ENCODE measurements around the gene ZDHHC20. TPM values are rescaled to one million over a fixed set of nuclear protein-coding genes. Genes with fewer than 3 reads are reported as not detected.

Gene ZDHHC20
- polyA plus RNA-seq, 1 of the 3 experiments (the other 2 are of a cell fraction), result 8.7 TPM

DNA sequence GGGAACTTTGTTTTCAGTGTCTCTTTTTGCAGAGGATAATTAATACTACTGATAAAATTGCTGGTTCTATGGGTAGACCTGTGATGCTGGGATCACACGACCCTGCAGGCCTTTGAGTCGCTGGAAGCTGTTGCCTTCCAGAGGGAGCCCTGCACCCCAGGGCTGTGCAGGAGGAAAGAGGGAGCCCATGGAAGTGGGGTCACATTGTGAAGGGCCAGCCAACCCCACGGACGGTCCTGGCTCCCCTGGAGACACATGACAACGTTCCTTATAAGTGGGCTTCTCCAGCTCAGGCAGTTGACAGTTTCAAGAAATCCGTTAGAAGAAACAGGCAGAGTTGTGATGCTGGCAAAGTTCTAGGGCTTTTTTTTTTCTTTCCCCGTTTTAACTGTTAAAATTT is 98.0 kb downstream of the ZDHHC20 start:
- no peaks in the 10 kb centered on the region for H3K9me2 ChIP-seq
- H3K4me1 ChIP-seq (ENCODE audit: control insufficient read depth in 1 of 2, insufficient read depth in 2 of 2, low read depth in 1 of 2, low read length in 1 of 2), result no peaks in the 10 kb centered on the region
- no peak overlapping the region for H3K4me2 ChIP-seq
- H3K9me3 ChIP-seq, result no peaks in the 10 kb centered on the region
- H3F3A ChIP-seq (replicated peaks; ENCODE audit: insufficient read depth), result no peaks in the 10 kb centered on the region
- H3K9ac ChIP-seq, result no peak overlapping the region
- no peak for TF ChIP-seq NRF1 (IDR thresholded peaks at IDR 0.05; ENCODE audit: low read depth, low read length)
- TF ChIP-seq RCOR1 (IDR thresholded peaks at IDR 0.05; ENCODE audit: low read length), result no peak
- 7% methylated on average over 6 of the region's 7 CpGs for WGBS (ENCODE audit: low lambda C conversion rate)
- POLR2A ChIA-PET, result no interaction called here
- H3K36me3 ChIP-seq (replicated peaks in 1 of 2; ENCODE audit: control insufficient read depth in 1 of 2, insufficient read depth in 2 of 2, low read length in 1 of 2), result no peaks in the 10 kb centered on the region
- H3K27ac ChIP-seq (ENCODE audit: low read depth in 2 of 2, low read length in 1 of 2), result no peak overlapping the region
- H3K79me2 ChIP-seq (ENCODE audit: insufficient read depth), result no peaks in the 10 kb centered on the region
- H4K20me1 ChIP-seq (ENCODE audit: insufficient read depth), result no peaks in the 10 kb centered on the region
- H3K4me3 ChIP-seq (ENCODE audit: low read depth in 2 of 2, low read length in 1 of 2), result no peak overlapping the region
- CTCF ChIA-PET, result no interaction called here
- H3K27me3 ChIP-seq (ENCODE audit: insufficient read depth), result no peaks in the 10 kb centered on the region; the same call in 1 of the 2 replicates
- H2AFZ ChIP-seq (ENCODE audit: low read depth), result no peak overlapping the region
- DNase-seq, result no peak

DNA sequence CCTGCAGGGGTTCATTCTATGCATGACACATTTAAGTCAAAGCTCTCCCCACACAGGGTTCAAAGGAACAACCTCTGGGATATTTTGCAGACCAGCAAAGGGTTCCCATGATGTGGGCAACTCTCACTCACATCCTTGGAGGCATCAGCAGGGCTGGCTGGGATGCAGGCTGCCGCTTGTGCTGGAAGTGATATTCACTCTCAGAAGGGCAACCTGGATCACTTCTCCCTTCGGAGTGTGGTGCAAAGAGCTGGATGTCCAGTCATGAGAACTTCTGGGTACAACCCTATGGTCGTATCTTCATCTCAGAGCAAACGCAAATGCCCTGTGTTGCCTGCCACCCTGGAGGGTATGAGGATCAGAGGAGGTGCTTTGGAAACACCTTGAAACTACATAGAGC is 98.6 kb downstream of the ZDHHC20 start:
- no peak overlapping the region for H3K4me2 ChIP-seq
- no peaks in the 10 kb centered on the region for H3K36me3 ChIP-seq (replicated peaks in 1 of 2; ENCODE audit: control insufficient read depth in 1 of 2, insufficient read depth in 2 of 2, low read length in 1 of 2)
- no peak overlapping the region for H2AFZ ChIP-seq (ENCODE audit: low read depth)
- H3K4me3 ChIP-seq (ENCODE audit: low read depth in 2 of 2, low read length in 1 of 2), result no peak overlapping the region
- H3K9me3 ChIP-seq, result no peaks in the 10 kb centered on the region
- H3K9ac ChIP-seq, result no peak overlapping the region
- H3K4me1 ChIP-seq (ENCODE audit: control insufficient read depth in 1 of 2, insufficient read depth in 2 of 2, low read depth in 1 of 2, low read length in 1 of 2), result no peaks in the 10 kb centered on the region
- H3K79me2 ChIP-seq (ENCODE audit: insufficient read depth), result no peaks in the 10 kb centered on the region
- TF ChIP-seq EZH2phosphoT487 (IDR thresholded peaks at IDR 0.05; ENCODE audit: borderline replicate concordance, low read depth) (no peak), TCF12 (IDR thresholded peaks at IDR 0.05) (no peak), MXI1 (IDR thresholded peaks at IDR 0.05; ENCODE audit: low read depth, low read length) (no peak), FOXJ3 (CRISPR knock-in tag; IDR thresholded peaks at IDR 0.05) (no peak), MEF2A (IDR thresholded peaks at IDR 0.05; ENCODE audit: borderline replicate concordance, low read depth) (no peak), RXRA (IDR thresholded peaks at IDR 0.05; ENCODE audit: borderline replicate concordance, low read depth) (no peak), EP300 (IDR thresholded peaks at IDR 0.05; ENCODE audit: borderline replicate concordance in 1 of 2, low read depth in 1 of 2, low read length in 1 of 2) (no peak), YY1 (IDR thresholded peaks at IDR 0.05; ENCODE audit: low read depth) (no peak), IRF3 (IDR thresholded peaks at IDR 0.05; ENCODE audit: low read depth, low read length) (no peak), FOXM1 (IDR thresholded peaks at IDR 0.05; ENCODE audit: low read depth) (no peak), CHD2 (IDR thresholded peaks at IDR 0.05; ENCODE audit: low read length, partially characterized antibody) (no peak), POLR2AphosphoS5 (IDR thresholded peaks at IDR 0.05; ENCODE audit: low read depth, low read length) (no peak), FOSL2 (IDR thresholded peaks at IDR 0.05; ENCODE audit: borderline replicate concordance, low read depth) (no peak), RFX5 (IDR thresholded peaks at IDR 0.05; ENCODE audit: low read length) (no peak), NRF1 (IDR thresholded peaks at IDR 0.05; ENCODE audit: low read depth, low read length) (no peak), RCOR1 (IDR thresholded peaks at IDR 0.05; ENCODE audit: low read length) (no peak), SMC3 (IDR thresholded peaks at IDR 0.05; ENCODE audit: low read depth, low read length) (no peak)
- TF ChIP-seq, protein P1, sequence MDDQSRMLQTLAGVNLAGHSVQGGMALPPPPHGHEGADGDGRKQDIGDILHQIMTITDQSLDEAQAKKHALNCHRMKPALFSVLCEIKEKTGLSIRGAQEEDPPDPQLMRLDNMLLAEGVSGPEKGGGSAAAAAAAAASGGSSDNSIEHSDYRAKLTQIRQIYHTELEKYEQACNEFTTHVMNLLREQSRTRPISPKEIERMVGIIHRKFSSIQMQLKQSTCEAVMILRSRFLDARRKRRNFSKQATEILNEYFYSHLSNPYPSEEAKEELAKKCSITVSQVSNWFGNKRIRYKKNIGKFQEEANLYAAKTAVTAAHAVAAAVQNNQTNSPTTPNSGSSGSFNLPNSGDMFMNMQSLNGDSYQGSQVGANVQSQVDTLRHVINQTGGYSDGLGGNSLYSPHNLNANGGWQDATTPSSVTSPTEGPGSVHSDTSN (IDR thresholded peaks at IDR 0.05), result no peak
- TF ChIP-seq, protein P2, sequence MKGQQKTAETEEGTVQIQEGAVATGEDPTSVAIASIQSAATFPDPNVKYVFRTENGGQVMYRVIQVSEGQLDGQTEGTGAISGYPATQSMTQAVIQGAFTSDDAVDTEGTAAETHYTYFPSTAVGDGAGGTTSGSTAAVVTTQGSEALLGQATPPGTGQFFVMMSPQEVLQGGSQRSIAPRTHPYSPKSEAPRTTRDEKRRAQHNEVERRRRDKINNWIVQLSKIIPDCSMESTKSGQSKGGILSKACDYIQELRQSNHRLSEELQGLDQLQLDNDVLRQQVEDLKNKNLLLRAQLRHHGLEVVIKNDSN (IDR thresholded peaks at IDR 0.05; ENCODE audit: borderline replicate concordance, low read depth), result no peak
- TF ChIP-seq, protein P3, sequence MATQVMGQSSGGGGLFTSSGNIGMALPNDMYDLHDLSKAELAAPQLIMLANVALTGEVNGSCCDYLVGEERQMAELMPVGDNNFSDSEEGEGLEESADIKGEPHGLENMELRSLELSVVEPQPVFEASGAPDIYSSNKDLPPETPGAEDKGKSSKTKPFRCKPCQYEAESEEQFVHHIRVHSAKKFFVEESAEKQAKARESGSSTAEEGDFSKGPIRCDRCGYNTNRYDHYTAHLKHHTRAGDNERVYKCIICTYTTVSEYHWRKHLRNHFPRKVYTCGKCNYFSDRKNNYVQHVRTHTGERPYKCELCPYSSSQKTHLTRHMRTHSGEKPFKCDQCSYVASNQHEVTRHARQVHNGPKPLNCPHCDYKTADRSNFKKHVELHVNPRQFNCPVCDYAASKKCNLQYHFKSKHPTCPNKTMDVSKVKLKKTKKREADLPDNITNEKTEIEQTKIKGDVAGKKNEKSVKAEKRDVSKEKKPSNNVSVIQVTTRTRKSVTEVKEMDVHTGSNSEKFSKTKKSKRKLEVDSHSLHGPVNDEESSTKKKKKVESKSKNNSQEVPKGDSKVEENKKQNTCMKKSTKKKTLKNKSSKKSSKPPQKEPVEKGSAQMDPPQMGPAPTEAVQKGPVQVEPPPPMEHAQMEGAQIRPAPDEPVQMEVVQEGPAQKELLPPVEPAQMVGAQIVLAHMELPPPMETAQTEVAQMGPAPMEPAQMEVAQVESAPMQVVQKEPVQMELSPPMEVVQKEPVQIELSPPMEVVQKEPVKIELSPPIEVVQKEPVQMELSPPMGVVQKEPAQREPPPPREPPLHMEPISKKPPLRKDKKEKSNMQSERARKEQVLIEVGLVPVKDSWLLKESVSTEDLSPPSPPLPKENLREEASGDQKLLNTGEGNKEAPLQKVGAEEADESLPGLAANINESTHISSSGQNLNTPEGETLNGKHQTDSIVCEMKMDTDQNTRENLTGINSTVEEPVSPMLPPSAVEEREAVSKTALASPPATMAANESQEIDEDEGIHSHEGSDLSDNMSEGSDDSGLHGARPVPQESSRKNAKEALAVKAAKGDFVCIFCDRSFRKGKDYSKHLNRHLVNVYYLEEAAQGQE (IDR thresholded peaks at IDR 0.05; ENCODE audit: low read depth, low read length), result no peak
- no peaks in the 10 kb centered on the region for H3K9me2 ChIP-seq
- ChIA-PET CTCF (interaction anchor here (0.7 kb wide), 1 partner anchor 36 kb away, joined by 3 read pairs; no protein-coding TSS in a partner anchor), POLR2A (no interaction called here)
- DNase-seq, result no peak
- H3F3A ChIP-seq (replicated peaks; ENCODE audit: insufficient read depth), result no peaks in the 10 kb centered on the region
- 22% methylated on average over 4 of the region's 4 CpGs for WGBS (ENCODE audit: low lambda C conversion rate)
- no peaks in the 10 kb centered on the region; the same call in 1 of the 2 replicates for H3K27me3 ChIP-seq (ENCODE audit: insufficient read depth)
- no peaks in the 10 kb centered on the region for H4K20me1 ChIP-seq (ENCODE audit: insufficient read depth)
- no peak overlapping the region for H3K27ac ChIP-seq (ENCODE audit: low read depth in 2 of 2, low read length in 1 of 2)
